ENCODE measurements around the gene EPHA4.

The EPHA4 gene

GRCh38 chr2:221435171-221435570, 136.9 kb downstream of the EPHA4 start:
- DNase-seq: no peak

- DNase-seq: no peak
Observed at GRCh38 chr2:221434142-221434541, 138.0 kb downstream of the EPHA4 start.

GRCh38 chr2:221431477-221431876, 140.6 kb downstream of the EPHA4 start:
- no peak for DNase-seq

DNA sequence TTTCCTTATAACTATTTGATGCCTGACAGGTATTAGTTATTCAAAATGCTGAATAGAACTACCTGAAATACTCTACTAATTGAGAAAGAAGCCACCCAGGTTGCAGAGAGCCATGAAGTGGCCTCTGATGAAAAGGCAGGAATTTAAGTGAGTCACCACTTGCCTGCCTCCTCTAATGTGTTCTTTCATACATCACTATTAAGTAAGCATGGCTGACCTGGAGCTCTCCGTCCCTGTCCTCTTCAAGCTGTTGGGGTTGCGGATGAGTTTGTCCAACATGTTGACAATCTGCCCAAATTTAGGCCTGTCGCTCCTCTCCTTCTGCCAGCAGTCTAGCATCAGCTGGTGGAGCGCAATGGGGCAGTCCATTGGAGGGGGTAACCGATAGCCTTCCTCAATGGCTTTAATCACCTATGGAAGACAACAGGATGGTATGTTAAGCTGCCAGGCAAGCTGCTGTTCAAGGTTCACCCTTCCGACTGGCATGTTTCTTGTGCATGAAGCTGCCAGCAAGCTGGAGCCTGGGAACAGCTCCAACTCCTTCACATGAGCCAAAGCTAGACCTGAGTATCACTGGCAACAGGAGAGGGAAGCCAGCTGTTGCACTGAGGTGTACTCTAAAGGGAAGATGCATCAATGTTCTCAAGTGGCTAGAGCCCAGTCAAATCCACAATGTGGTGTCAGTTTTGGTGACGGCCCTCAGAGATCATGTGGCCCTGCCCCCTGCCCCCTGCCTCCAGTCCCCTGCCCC, 142.2 kb downstream of the EPHA4 start:
- no peak for DNase-seq

DNA sequence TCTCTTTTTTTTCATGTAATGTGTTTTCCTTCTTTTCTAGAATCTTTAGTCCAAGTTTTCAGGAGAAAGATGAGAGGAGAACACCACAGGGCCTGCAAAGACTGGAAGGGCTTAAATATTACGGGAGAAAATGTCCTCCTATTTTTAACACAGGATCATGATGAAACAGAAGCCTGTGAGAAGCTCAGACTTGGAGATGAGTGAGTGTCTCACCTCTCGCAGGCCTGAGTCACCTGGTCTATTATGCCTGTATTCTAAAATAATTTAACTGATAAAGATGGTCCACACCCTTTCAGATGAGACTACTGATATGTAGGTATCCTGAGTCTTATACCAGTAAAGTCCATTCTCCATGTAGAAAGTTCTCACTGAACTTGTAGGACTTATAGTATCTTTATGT, 143.2 kb downstream of the EPHA4 start:
- no peak for DNase-seq

DNA sequence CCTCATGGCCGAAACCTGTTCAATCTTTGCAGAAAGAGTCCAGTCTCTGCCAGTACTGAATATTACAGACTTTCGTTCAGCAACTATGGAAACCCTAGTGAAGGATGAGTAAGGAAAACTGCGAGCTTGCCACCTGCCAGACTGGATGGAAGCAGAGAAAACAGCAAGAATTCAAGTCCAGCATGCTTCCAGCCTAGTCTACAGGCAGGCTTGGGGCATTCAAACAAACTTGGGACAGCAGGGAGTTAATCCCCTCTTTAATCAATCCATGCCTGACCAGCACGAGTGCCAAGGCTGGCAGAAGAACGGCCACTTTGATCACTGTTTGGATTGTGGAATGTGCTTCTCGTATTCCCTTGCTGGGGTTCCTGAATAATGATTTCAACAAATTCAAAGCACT, 145.2 kb downstream of the EPHA4 start:
- DNase-seq: no peak

- DNase-seq: no peak
Observed at GRCh38 chr2:221425891-221426290, 146.2 kb downstream of the EPHA4 start.

GRCh38 chr2:221425353-221425752, 146.8 kb downstream of the EPHA4 start:
- DNase-seq: no peak

DNA sequence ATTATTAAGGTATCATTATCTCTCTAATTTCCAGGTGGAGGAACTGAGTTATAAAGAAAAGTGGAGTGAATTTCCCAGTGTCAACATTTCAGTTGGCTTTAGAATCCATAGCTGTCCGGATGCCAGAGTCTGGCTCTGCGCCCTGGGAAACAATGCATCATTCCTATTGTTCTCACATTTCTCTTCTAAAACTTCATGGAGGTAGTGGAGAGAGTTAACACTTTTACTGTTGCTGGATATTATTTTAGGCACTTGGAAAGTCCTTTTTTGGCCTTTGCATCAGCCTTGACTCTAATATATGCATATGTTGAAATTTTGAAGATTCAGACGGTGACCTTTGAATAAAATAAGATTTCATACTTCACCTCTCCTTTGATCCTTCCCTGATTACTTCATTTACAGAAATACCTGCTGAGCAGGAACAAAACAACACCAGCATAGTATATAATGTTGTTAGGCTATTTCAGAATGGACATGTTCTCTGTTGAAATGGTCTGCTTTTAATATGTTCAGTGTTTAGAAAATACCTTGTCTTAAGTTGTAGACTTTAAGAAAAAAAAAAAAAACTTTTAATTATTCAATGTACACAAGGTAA, 148.8 kb downstream of the EPHA4 start:
- DNase-seq: no peak

GRCh38 chr2:221422516-221423209, 149.4 kb downstream of the EPHA4 start:
- no peak for DNase-seq

DNA sequence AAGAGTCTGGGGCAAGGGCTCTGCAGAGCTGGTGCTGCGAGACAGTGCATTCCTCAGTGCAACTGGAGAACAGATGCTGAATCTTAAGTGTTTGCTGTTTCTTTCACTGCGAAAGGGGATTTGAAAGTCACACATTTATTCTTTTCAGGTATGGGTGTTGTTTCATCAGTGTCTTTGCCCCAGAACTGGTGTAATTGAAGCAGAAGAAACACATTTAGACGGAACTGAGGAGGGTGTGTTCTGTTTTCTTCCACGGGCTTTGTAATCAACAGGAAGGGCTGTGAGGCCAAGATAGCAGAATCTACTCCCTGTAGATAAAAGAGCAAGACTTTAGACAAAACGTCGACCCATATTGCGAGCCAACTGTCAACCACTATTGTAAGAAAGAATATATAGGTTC, 151.9 kb downstream of the EPHA4 start:
- DNase-seq: no peak

- no peak for DNase-seq
Observed at GRCh38 chr2:221415789-221416188, 156.3 kb downstream of the EPHA4 start.

DNA sequence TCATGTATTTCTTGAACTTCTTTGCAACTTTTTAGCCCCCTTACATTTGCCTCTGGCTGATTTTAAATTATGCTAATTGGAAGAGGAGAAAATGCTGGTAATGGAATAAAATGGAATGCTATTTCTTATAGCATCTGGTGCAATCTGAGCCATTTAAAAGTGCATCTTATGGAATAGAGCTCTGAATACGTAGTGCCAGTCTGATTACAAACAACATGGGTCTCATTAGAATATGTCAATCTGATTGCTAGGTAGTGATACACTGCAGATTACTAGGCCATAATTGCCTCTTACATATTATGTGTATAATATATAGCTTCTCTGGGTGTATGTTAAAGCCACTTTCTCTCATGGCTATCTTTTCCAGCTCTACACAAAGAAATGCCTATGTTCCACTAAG, 159.1 kb downstream of the EPHA4 start:
- DNase-seq: no peak

GRCh38 chr2:221410487-221410886, 161.6 kb downstream of the EPHA4 start:
- DNase-seq: no peak

GRCh38 chr2:221407765-221408164, 164.3 kb downstream of the EPHA4 start:
- DNase-seq: no peak

GRCh38 chr2:221405521-221405920, 166.6 kb downstream of the EPHA4 start:
- no peak for DNase-seq

GRCh38 chr2:221402072-221402471, 170.0 kb downstream of the EPHA4 start:
- no peak for DNase-seq

DNA sequence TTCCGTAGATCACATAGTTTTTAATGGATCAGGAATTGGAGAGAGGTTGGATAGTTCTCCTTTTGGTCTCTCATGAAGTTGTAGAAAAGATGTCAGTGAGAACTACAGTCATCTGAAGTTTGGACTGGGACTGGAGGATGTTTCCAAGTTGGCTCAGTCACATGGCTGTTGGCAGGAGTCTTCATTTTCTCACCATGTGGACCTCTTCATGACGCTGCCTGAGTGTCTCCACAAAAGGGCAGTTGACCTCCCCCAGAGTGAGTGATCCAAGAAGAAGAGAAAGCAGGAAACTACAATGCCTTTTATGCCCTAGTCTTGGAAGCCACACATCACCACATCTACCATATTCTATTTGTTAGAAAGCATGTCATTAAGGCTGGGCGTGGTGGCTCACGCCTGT, 171.7 kb downstream of the EPHA4 start:
- DNase-seq: no peak

DNA sequence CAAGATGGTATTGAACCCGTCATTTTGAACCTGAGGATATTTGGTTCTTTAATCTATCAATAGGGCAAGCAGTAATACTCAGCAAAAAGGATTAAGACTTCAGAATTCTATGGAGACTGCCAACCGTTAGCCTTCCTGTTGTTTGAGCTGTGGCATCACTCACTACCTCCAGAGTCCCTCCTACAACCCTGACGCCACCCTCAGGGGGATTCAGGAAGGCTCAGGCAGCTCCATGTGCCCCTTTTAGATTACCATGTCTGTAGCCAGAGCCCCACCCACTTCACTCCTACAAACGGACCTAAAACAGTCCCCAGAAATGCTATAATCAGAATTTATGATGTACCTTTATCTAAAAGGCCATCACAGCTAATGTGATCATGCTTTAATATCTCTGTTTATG, 172.9 kb downstream of the EPHA4 start:
- no peak for DNase-seq

DNA sequence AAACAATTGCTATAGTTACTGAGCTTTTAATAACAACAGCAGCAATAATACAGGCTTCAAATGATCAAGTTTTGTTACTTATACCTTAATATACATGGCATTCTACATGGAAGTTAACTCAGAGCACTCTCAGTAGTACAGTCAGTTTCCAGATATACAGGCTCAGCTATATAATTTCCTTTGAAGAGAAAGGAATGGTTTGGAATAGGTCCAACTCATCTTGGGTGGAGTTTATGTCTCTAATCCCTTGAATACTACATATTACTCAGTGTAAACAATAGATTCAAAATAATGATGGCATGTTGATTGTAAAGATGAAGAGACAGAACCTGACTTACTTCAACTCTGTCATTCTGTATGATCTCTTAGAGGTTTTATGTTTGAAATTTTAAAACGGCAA, 174.9 kb downstream of the EPHA4 start:
- DNase-seq: no peak

- no peak for DNase-seq
Observed at GRCh38 chr2:221392228-221392881, 179.7 kb downstream of the EPHA4 start.

DNA sequence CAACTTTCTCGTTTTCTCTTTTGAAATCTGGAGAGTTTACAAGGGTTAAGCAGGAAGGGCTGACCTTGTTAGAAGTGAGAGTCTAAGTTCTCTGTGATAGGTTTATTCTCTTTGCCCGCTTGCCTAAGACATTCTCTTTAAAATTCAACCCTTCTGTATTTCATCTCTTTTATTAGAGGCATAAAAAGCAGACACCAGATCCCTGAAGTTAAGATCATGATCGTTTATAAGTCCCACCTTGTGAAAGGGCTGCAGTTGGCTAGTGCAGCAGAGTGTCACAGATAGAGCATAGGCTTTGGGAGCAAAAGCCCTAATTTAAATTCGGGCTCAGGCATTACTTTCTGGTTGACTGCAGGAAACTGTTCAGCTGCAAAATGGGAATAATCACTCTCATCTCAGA, 181.2 kb downstream of the EPHA4 start:
- DNase-seq: no peak

GRCh38 chr2:221389904-221390303, 182.2 kb downstream of the EPHA4 start:
- DNase-seq: no peak

- no peak for DNase-seq
Observed at GRCh38 chr2:221389421-221389820, 182.7 kb downstream of the EPHA4 start.

All from activated naive CD4-positive, alpha-beta T cell treated with anti-CD3 and anti-CD28 coated beads, Interleukin-2, amount 50 U/mL, for 16 hours (primary cell).